Lower lobe of right lung (tissue), 2 donors: ENCODE data around the gene TOM1L2. TPM values are rescaled to one million over a fixed set of nuclear protein-coding genes. Genes with fewer than 3 reads are reported as not detected.

ENCODE experiments used
- ATAC-seq, 2 donors: fragments of 200-7000 bp; cut with Tn5 transposase; one replicate each; pipeline ENCODE4 v1.9.1; 2020 to 2022; ENCODE audit warnings: mild to moderate bottlenecking in 2 of 2, moderate library complexity in 2 of 2
- DNase-seq: peaks from one replicate; pipeline ENCODE4 v3.0.0-alpha.2; 2020
- H3K27ac ChIP-seq: fragments of 200-600 bp; one replicate; pipeline ENCODE4 v1.8.0; 2022
- H3K27me3 ChIP-seq: fragments of 200-600 bp; one replicate; pipeline ENCODE4 v1.8.0; 2022; ENCODE audit warnings: low read depth
- H3K36me3 ChIP-seq: fragments of 200-600 bp; one replicate; pipeline ENCODE4 v1.8.0; 2022; ENCODE audit warnings: mild to moderate bottlenecking
- H3K4me1 ChIP-seq: fragments of 200-600 bp; one replicate; pipeline ENCODE4 v1.8.0; 2022
- H3K4me3 ChIP-seq: fragments of 200-600 bp; one replicate; pipeline ENCODE4 v1.8.0; 2022; ENCODE audit warnings: mild to moderate bottlenecking
- H3K9me3 ChIP-seq: fragments of 200-600 bp; one replicate; pipeline ENCODE4 v1.8.0; 2022
- intact Hi-C: fragments of 100-400 bp; cut with DNase I; formaldehyde crosslinking; loops from one replicate; pipeline ENCODE4 v1.11.0; 2022
- total RNA-seq: library from RNA; stranded (reverse); fragmentation: NEBNext Ultra II Directional; extraction: Animal tissue kit (Norgen Biotek cat#: 25700); gene quantifications from one replicate; pipeline ENCODE4 v1.2.1, GENCODE V29; 2021
- TF ChIP-seq, protein P1 (sequence below): fragments of 200-600 bp; IDR thresholded peaks from one replicate; pipeline ENCODE4 v1.8.0; 2022; ENCODE audit warnings: antibody characterized with exemption, mild to moderate bottlenecking
- donor health status: DM: no; HTN: yes; CAD: no; lungs with severe emphysema.

TOM1L2 gene
- total RNA-seq, 1 donor from 2014 or later, result 63.4 TPM

DNA sequence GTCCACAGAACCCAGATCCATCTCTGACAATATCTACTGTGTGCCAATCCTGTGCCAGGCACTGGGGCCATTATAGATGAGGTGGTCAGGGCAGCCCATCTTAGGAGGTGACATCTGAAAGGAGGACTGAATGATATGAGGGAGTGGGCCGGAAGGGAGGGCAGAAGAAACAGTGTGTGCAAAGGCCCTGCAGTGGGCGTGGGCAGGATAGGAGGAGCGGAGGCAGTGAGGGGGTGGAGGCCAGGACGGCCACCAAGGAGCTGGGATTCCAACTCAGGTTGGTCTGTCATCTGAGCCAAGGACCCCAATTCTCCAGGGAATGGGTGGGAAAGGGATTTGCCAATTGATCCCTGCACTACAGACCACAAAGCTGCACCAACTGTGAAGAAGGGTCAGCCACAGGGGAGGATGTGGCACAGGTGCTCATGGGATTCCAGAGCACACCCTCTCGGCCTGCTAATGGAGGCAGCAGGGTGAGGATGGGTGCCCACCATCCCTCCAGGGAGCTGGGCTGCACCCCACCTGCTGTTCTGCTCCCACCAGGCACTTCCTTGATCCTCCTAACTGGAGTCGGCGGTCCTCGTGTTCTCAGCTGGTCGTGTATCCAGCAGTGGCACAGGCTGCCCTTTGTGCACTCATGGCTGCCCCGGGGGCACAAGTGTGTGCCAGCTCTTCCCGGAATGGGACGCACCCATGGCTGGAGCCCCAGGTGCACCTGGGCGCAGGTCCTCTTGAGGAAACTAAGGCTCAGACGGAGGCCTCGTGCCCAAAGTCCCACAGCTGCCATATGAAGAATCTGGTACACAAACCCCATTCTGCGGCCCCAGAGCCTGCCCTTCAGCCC is 145.0 kb downstream of the TOM1L2 start:
- Histone ChIP-seq H3K36me3 (peaks cover 4% of the 10 kb centered on the region), H3K27me3 (no peaks in the 10 kb centered on the region), H3K27ac (no peak overlapping the region), H3K9me3 (no peaks in the 10 kb centered on the region), H3K4me3 (no peak overlapping the region), H3K4me1 (peaks cover 68% of the 10 kb centered on the region)
- intact Hi-C loops, result no loop called here
- ATAC-seq (no peak), DNase-seq (no peak)
- TF ChIP-seq, protein P1, sequence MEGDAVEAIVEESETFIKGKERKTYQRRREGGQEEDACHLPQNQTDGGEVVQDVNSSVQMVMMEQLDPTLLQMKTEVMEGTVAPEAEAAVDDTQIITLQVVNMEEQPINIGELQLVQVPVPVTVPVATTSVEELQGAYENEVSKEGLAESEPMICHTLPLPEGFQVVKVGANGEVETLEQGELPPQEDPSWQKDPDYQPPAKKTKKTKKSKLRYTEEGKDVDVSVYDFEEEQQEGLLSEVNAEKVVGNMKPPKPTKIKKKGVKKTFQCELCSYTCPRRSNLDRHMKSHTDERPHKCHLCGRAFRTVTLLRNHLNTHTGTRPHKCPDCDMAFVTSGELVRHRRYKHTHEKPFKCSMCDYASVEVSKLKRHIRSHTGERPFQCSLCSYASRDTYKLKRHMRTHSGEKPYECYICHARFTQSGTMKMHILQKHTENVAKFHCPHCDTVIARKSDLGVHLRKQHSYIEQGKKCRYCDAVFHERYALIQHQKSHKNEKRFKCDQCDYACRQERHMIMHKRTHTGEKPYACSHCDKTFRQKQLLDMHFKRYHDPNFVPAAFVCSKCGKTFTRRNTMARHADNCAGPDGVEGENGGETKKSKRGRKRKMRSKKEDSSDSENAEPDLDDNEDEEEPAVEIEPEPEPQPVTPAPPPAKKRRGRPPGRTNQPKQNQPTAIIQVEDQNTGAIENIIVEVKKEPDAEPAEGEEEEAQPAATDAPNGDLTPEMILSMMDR, result no peak

- DNase-seq, result no peak
These were observed 145.9 kb downstream of the TOM1L2 start for GRCh38 chr17:17826342-17826713.

DNA sequence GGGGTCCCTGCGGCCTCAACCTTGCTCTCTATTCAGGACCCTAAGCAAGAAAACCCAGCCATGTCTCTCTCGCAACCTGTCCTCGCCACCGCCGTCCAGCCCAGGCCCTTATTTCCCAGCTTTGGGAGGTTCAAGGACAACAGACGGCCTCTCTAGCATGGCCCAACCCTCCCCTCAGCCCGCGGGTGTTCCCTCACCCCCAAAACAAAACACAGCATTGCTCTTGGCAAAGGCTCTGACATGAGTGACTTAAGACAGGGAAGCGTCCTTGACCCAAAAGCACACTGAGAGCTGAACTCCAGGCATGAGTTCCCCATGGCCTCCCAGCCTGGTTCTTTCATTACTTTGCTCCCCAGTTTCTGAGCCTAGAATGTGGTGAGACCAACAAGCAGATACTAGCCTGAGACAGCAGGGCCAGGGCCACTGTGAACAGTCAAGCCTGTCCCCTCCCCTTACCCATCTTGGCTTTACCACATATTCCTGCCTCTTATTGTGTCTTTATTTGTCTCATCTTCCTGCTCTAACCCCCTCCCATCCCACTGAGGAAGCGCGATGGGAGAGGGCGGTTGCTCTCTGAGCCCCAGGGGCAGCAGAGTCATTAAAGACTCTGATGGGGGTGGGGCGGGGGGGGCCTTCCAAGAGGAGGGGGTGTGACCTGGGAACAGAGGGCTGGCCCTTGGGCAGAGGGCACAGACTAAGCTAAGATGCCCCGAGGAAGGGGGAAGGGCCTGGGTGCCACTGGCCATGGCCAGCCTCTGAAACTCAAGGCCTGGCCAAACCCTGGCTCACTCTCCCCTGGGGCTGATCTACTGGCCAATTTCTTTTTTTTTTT is 147.2 kb downstream of the TOM1L2 start:
- peak in 1 of 2 donors; percentile 10 for ATAC-seq
- peaks cover 69% of the 10 kb centered on the region for H3K4me1 ChIP-seq

More at GRCh38 chr17:17826342-17826713, 145.9 kb downstream of the TOM1L2 start:
- intact Hi-C loops, result no loop called here
- H3K27ac ChIP-seq, result no peak overlapping the region
- TF ChIP-seq, protein P1, result no peak
- no peak overlapping the region for H3K4me3 ChIP-seq
- ATAC-seq, result no peak
- no peaks in the 10 kb centered on the region for H3K36me3 ChIP-seq
- peaks cover 70% of the 10 kb centered on the region for H3K4me1 ChIP-seq
- H3K27me3 ChIP-seq, result no peaks in the 10 kb centered on the region
- H3K9me3 ChIP-seq, result no peaks in the 10 kb centered on the region

GRCh38 chr17:17824119-17824782 is 147.9 kb downstream of the TOM1L2 start:
- ATAC-seq, result peak in 1 of 2 donors; percentile 6

More for the DNA sequence above, 147.2 kb downstream of the TOM1L2 start:
- intact Hi-C loops, result no loop called here
- TF ChIP-seq, protein P1, result no peak
- Histone ChIP-seq H3K27me3 (no peaks in the 10 kb centered on the region), H3K36me3 (peaks cover under 1% of the 10 kb centered on the region), H3K27ac (peak overlapping the region; percentile 81), H3K9me3 (no peaks in the 10 kb centered on the region), H3K4me3 (no peak overlapping the region)
- DNase-seq, result no peak

More at GRCh38 chr17:17824119-17824782, 147.9 kb downstream of the TOM1L2 start:
- Histone ChIP-seq H3K36me3 (peaks cover 8% of the 10 kb centered on the region), H3K27me3 (no peaks in the 10 kb centered on the region), H3K9me3 (no peaks in the 10 kb centered on the region), H3K27ac (peak overlapping the region; percentile 81), H3K4me1 (peaks cover 73% of the 10 kb centered on the region), H3K4me3 (peak overlapping the region; percentile 58)
- no peak for DNase-seq
- TF ChIP-seq, protein P1, result no peak
- intact Hi-C loops, result no loop called here
